ENCODE measurements around the gene P3H3.

Gene P3H3

DNA sequence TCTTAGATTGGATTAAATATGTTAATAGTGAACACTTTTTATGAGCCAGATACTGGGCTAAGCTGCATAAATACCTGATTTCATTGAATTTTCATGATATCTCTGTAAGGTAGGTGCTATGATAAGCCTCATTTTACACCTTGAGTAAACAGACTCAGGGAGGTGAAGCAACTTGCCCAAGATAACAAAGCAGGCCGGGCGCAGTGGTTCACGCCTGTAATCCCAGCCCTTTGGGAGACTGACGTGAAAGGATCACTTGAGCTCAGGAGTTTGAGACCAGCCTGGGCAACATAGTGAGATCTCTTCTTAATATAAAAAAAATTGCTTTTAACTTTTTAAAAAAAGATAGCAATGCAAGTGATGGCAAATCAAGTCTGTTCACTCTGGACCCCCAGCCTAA is 13.9 kb downstream of the P3H3 start:
- TF ChIP-seq, protein P1, sequence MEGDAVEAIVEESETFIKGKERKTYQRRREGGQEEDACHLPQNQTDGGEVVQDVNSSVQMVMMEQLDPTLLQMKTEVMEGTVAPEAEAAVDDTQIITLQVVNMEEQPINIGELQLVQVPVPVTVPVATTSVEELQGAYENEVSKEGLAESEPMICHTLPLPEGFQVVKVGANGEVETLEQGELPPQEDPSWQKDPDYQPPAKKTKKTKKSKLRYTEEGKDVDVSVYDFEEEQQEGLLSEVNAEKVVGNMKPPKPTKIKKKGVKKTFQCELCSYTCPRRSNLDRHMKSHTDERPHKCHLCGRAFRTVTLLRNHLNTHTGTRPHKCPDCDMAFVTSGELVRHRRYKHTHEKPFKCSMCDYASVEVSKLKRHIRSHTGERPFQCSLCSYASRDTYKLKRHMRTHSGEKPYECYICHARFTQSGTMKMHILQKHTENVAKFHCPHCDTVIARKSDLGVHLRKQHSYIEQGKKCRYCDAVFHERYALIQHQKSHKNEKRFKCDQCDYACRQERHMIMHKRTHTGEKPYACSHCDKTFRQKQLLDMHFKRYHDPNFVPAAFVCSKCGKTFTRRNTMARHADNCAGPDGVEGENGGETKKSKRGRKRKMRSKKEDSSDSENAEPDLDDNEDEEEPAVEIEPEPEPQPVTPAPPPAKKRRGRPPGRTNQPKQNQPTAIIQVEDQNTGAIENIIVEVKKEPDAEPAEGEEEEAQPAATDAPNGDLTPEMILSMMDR (IDR thresholded peaks at IDR 0.05), result no peak

DNA sequence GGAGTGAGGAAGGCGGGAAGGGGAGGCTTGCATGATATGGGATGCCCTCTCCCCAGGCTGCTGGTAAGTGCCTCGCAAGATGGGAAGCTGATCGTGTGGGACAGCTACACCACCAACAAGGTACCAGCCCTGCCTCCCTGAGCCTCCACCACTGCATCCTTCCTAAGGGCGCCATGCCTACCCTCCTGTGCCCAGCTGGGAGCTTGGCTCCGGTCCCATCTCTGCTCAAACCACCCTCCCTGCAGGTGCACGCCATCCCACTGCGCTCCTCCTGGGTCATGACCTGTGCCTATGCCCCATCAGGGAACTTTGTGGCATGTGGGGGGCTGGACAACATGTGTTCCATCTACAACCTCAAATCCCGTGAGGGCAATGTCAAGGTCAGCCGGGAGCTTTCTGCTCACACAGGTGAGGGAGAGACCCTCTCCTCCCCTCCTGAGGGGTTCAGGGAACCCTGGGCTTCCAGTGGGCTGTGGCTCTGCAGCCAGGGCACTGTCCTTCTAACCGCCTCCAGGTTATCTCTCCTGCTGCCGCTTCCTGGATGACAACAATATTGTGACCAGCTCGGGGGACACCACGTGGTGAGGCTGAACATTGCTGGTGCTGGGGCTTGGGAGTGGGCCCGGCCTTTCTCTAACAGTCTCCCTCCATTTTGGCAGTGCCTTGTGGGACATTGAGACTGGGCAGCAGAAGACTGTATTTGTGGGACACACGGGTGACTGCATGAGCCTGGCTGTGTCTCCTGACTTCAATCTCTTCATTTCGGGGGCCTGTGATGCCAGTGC is 15.1 kb downstream of the P3H3 start:
- TF ChIP-seq, protein P1 (IDR thresholded peaks at IDR 0.05), result no peak

DNA sequence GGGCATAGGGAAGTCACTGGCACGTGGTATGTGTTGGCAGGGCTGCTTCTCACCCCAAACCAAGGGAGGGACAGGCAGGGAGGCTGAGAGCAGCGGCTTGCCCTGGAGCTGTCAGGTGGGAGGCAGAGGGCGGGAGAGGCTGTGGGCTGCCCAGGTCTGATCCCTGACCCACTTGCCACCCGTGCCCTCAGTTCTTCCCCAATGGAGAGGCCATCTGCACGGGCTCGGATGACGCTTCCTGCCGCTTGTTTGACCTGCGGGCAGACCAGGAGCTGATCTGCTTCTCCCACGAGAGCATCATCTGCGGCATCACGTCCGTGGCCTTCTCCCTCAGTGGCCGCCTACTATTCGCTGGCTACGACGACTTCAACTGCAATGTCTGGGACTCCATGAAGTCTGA is 17.2 kb downstream of the P3H3 start:
- TF ChIP-seq, protein P1 (IDR thresholded peaks at IDR 0.05), result no peak

DNA sequence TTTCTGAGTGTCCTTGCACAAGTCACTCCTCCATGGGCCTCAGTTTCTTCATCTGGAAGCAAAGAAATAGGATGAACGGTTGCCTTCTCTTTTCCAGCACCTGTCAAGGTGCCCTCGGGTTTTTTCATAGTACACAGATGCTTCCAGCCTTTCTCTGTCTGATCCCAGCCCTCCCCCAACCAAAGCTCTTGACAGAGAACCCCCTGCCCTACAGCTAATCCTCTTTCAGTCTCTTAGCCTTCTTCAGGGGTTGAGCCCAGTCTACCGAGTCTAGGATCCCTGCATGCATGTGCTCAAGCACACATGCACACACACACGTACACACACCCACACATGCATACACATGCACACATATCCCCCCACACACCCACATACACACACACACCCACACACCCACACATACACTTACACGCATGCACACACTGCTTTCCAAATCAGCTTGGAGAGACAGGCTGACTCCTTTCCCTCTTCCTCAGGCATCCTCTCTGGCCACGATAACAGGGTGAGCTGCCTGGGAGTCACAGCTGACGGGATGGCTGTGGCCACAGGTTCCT is 18.2 kb downstream of the P3H3 start:
- TF ChIP-seq, protein P1 (IDR thresholded peaks at IDR 0.05), result no peak

DNA sequence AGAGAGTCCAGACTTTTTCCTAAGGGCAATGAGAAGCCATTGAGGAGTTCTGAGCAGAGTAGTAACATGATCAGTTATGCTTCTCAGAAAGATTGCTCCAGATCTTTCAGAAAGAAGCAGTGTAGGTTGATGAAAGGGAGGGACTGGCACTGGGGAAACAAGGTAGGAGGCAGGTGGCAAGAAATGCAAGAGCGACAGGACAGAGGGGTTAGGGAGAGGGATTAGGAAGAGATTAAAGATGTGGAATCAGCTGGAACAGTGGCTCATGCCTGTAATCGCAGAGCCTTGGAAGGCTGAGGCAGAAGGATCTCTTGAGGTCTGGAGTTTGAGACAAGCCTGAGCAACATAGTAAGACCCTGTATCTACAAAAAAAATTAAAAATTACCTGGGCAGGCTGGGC is 19.5 kb downstream of the P3H3 start:
- TF ChIP-seq, protein P1 (IDR thresholded peaks at IDR 0.05), result no peak

DNA sequence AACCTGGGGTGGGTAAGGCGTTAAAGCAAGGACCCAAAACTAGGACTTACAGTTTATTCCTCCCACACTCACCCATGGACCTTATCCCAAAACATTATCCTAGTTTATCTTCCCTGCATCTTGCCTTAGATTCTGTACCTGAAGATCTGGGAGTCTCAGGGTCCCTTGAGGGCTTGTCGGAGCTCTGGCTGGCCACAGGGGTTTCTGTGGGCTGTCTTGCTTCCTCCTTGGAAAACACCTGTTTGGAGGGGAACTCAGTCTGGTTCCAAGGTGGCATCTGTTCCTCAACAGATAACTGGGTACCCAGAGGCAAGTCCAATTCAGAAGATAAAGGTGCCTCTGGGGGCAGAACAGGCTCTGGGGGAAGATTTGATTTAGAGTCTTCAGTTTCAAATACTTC is 21.2 kb downstream of the P3H3 start:
- TF ChIP-seq, protein P1 (IDR thresholded peaks at IDR 0.05), result no peak

DNA sequence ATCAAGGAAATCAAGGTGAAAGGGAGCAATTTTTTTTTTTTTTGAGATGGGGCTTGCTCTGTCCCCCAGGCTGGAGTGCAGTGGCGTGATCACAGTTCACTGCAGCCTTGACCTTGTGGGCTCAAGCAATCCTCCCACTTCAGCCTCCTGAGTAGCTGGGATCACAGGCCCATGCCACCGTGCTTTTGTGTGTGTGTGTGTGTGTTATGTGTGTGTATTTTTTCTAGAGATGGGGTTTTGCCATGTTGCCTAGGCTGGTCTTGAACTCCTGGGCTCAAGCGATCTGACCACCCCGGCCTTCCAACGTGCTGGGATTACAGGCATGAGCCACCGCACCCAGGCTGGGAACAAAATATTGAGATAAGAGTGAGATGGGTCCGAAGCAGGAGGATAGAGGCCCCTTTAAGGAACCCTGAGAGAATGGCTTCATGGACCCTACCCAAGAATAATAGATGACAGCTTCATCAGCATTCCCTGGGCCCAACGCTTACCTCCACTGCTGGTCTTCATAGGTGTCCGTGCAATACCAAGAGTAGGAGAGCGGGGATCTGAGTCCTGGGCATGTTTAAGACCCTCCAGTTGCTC is 21.9 kb downstream of the P3H3 start:
- TF ChIP-seq, protein P1 (IDR thresholded peaks at IDR 0.05), result no peak
